ENCODE data around the gene LRRC7. TPM values are rescaled to one million over a fixed set of nuclear protein-coding genes. Genes with fewer than 3 reads are reported as not detected.
A peak's percentile ranks its signal among the peaks of the same experiment; 100 is the strongest.

Gene LRRC7
- total and polyA plus RNA-seq, 2 donors, result 0.09 to 0.21 TPM

DNA sequence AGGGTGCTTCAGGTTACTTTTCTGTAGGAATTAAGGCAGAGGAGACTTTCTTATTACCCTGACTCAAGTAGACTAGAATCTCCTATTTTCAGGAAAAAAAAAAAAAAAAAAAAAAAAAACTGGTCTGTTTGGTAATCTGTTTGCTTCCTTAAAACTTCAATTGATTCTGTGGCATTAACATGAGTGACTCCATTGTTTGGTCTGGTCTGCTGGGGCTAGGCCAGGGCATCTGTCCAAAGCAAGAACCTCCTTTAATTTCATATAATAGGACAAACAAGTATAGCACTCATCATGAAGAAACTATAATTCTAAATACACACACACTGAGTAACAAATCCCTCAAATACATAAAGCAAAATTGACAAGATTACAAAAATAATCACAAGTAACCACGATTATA lies 32.9 kb upstream of the LRRC7 start:
- Histone ChIP-seq H3K9me3 (ENCODE audit: control insufficient read depth in 2 of 2, insufficient read depth in 1 of 2, low read length in 1 of 2) (no peaks in the 10 kb centered on the region), H3K4me1 (ENCODE audit: control insufficient read depth in 2 of 2, insufficient read depth in 2 of 2, low read length in 2 of 2) (no peaks in the 10 kb centered on the region), H3K36me3 (ENCODE audit: control insufficient read depth in 2 of 2, insufficient read depth in 2 of 2, low read length in 1 of 2) (no peaks in the 10 kb centered on the region), H3K4me3 (ENCODE audit: low read length in 2 of 2) (no peak overlapping the region), H3K27me3 (ENCODE audit: control insufficient read depth in 2 of 2, insufficient read depth in 1 of 2, low read length in 1 of 2) (no peaks in the 10 kb centered on the region), H3K27ac (ENCODE audit: low read depth in 1 of 2, low read length in 1 of 2) (no peak overlapping the region)
- WGBS, result 91% methylated on average over 1 of the region's 1 CpG
- no peak for DNase-seq (ENCODE audit: low read depth in 6 of 9, low spot score in 9 of 9)

DNA sequence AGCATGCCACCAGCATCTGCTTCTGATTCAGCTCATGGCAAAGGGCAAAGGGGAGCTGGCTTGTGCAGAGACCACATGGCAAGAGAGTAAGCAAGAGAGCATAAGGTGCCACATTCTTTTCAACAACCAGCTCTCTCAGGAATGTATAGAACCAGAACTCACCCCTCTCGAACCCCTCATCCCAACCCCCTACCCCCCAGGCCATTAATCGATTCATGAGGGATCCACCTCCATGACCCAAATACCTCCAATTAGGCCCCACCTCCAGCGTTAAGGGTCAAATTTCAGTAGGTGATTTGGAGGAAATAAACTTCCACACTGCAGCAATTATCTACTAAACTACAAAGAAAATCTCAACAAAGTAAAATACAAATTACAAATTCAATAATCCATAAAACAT lies 32.2 kb upstream of the LRRC7 start:
- no peak overlapping the region for H3K27ac ChIP-seq (ENCODE audit: low read depth in 1 of 2, low read length in 1 of 2)
- no peaks in the 10 kb centered on the region for H3K36me3 ChIP-seq (ENCODE audit: control insufficient read depth in 2 of 2, insufficient read depth in 2 of 2, low read length in 1 of 2)
- H3K27me3 ChIP-seq (ENCODE audit: control insufficient read depth in 2 of 2, insufficient read depth in 1 of 2, low read length in 1 of 2), result no peaks in the 10 kb centered on the region
- no peaks in the 10 kb centered on the region for H3K4me1 ChIP-seq (ENCODE audit: control insufficient read depth in 2 of 2, insufficient read depth in 2 of 2, low read length in 2 of 2)
- WGBS, result 81% methylated on average over 3 of the region's 3 CpGs
- H3K9me3 ChIP-seq (ENCODE audit: control insufficient read depth in 2 of 2, insufficient read depth in 1 of 2, low read length in 1 of 2), result no peaks in the 10 kb centered on the region
- no peak for DNase-seq (ENCODE audit: low read depth in 6 of 9, low spot score in 9 of 9)
- no peak overlapping the region for H3K4me3 ChIP-seq (ENCODE audit: low read length in 2 of 2)

DNA sequence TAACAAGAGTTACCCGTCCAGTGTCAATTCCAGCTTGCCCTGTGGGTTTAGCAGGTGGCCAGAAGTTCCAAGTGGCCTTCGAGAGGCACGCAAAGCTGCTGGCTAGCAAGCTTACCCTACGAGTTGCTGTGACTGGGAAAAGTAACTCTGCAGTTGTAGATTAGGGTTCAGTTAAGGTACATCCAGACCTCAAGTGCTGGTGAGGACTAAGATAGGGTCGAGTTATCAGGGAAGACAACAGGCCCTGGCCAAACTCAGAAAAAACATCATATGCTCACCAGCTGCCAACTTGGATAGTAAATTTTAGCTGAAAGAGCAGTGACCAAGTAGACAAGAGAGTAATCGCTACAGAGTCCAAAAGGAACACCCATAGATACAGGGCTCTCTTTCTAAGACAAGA lies 27.7 kb upstream of the LRRC7 start:
- Histone ChIP-seq H3K27ac (ENCODE audit: low read depth in 1 of 2, low read length in 1 of 2) (no peak overlapping the region), H3K36me3 (ENCODE audit: control insufficient read depth in 2 of 2, insufficient read depth in 2 of 2, low read length in 1 of 2) (no peaks in the 10 kb centered on the region), H3K4me3 (ENCODE audit: low read length in 2 of 2) (no peak overlapping the region), H3K9me3 (ENCODE audit: control insufficient read depth in 2 of 2, insufficient read depth in 1 of 2, low read length in 1 of 2) (no peaks in the 10 kb centered on the region), H3K4me1 (ENCODE audit: control insufficient read depth in 2 of 2, insufficient read depth in 2 of 2, low read length in 2 of 2) (no peaks in the 10 kb centered on the region), H3K27me3 (ENCODE audit: control insufficient read depth in 2 of 2, insufficient read depth in 1 of 2, low read length in 1 of 2) (no peaks in the 10 kb centered on the region)
- no peak for DNase-seq (ENCODE audit: low read depth in 6 of 9, low spot score in 9 of 9)
- WGBS, result 92% methylated on average over 6 of the region's 6 CpGs

DNA sequence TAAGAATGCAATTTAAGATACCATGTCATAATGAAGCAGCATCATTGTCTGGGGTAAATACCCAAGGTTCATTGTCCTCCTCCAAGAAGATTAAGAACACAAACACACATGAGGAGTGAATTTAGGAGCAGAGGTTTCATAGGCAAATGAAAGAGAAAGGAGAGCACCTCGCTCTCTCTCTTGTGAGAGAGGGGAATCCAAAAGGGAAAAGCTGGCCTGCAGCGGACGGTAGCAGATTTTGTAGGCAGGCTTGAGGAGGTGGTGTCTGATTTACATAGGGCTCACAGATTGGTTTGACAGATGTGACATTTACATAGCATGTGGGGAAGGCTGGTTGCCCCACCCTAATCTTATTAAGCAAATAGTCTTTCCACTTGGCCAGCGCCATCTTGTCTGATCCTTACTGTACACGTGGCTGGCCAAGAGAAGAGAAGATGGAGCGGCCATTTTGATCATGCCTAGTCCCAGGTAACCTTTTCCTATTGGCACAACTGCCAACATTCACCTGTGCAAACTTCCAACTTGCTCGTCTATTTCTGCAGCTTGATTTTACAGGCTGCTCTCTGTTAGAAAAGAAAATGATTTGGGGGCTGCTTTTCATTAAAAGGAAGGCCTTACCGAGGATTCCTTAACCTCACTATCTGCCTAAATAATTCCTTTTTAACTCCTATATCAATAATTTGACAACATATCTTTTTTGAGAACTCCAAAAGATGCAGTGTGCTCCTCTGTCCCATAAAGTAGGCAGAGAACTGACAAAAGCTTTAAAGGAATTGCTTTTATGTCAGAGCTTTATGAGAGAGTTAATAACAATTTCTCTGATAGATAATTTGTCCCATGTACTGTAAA lies 16.0 kb upstream of the LRRC7 start:
- Histone ChIP-seq H3K27ac (ENCODE audit: low read depth in 1 of 2, low read length in 1 of 2) (no peak overlapping the region), H3K27me3 (ENCODE audit: control insufficient read depth in 2 of 2, insufficient read depth in 1 of 2, low read length in 1 of 2) (no peaks in the 10 kb centered on the region), H3K4me3 (ENCODE audit: low read length in 2 of 2) (no peak overlapping the region), H3K4me1 (ENCODE audit: control insufficient read depth in 2 of 2, insufficient read depth in 2 of 2, low read length in 2 of 2) (no peaks in the 10 kb centered on the region), H3K36me3 (ENCODE audit: control insufficient read depth in 2 of 2, insufficient read depth in 2 of 2, low read length in 1 of 2) (no peaks in the 10 kb centered on the region), H3K9me3 (ENCODE audit: control insufficient read depth in 2 of 2, insufficient read depth in 1 of 2, low read length in 1 of 2) (no peaks in the 10 kb centered on the region)
- DNase-seq (ENCODE audit: low read depth in 6 of 9, low spot score in 9 of 9), result no peak
- WGBS, result 92% methylated on average over 8 of the region's 8 CpGs

DNA sequence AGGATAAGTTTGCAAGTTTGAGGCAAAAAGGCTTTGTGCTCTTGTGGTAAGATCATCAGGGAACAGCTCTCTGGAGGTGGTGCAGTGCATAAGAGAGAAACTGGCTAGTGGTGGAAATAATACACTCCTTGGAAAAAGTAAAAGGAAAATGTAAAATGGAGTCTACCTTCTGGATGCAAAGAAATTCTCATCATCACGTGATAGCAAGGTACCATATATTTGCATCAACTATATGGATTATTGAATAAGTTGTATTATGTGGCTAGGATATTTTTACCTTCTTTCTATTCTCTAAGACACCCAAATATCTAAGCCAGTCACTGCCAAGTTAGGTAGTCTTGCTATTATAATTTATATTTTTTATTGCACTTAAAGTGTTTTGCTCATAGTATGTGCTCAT lies 14.0 kb upstream of the LRRC7 start:
- no peaks in the 10 kb centered on the region for H3K36me3 ChIP-seq (ENCODE audit: control insufficient read depth in 2 of 2, insufficient read depth in 2 of 2, low read length in 1 of 2)
- WGBS, result 85% methylated on average over 1 of the region's 1 CpG
- H3K4me3 ChIP-seq (ENCODE audit: low read length in 2 of 2), result no peak overlapping the region
- H3K27ac ChIP-seq (ENCODE audit: low read depth in 1 of 2, low read length in 1 of 2), result no peak overlapping the region
- H3K4me1 ChIP-seq (ENCODE audit: control insufficient read depth in 2 of 2, insufficient read depth in 2 of 2, low read length in 2 of 2), result no peaks in the 10 kb centered on the region
- no peak for DNase-seq (ENCODE audit: low read depth in 6 of 9, low spot score in 9 of 9)
- H3K9me3 ChIP-seq (ENCODE audit: control insufficient read depth in 2 of 2, insufficient read depth in 1 of 2, low read length in 1 of 2), result no peaks in the 10 kb centered on the region
- H3K27me3 ChIP-seq (ENCODE audit: control insufficient read depth in 2 of 2, insufficient read depth in 1 of 2, low read length in 1 of 2), result no peaks in the 10 kb centered on the region

DNA sequence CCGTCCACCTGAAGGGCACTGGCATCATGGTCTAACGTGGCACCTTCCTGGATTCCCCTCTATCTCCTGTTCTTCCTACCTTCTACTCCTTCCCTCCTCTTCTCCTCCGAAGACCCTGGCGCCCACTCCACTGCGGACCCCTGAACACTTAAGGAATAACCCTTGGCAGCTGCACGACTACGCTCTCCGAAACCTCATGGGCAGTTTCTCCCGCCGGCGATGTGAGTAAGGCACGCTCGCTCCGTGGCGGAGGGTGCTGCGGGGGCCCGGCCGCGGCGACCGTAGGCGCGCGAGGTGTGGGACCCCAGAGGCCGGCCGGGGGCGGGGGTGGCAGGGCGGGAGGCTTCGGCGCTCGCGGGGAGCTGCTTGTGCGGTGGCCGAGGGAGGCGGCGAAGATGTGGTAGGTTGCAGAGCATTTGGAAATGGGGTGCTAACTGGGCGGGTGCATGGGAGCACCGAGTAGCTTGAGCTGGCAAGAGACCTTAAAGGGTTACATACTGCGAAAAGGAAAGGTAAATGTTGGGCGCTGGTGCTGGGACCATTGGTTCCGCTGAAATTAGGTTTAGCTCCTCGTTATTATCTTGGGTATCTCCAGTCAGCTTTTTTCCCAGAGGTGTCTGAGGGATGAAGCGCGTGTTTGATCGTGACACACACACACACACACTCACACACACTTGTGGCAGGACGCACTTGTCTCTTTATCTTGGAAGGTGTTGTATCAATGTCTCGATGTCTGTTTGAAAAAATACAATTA lies 876 bp downstream of the LRRC7 start:
- Histone ChIP-seq H3K4me1 (ENCODE audit: control insufficient read depth in 2 of 2, insufficient read depth in 2 of 2, low read length in 2 of 2) (peaks cover 0 to 5% of the 10 kb centered on the region in 2 donors), H3K27me3 (ENCODE audit: control insufficient read depth in 2 of 2, insufficient read depth in 1 of 2, low read length in 1 of 2) (peaks cover 38 to 59% of the 10 kb centered on the region in 2 donors), H3K27ac (ENCODE audit: low read depth in 1 of 2, low read length in 1 of 2) (no peak overlapping the region), H3K36me3 (ENCODE audit: control insufficient read depth in 2 of 2, insufficient read depth in 2 of 2, low read length in 1 of 2) (no peaks in the 10 kb centered on the region), H3K4me3 (ENCODE audit: low read length in 2 of 2) (peak overlapping the region in 1 of 2 donors; percentile 31), H3K9me3 (ENCODE audit: control insufficient read depth in 2 of 2, insufficient read depth in 1 of 2, low read length in 1 of 2) (no peaks in the 10 kb centered on the region)
- DNase-seq (ENCODE audit: low read depth in 6 of 9, low spot score in 9 of 9), result no peak
- 2% methylated on average over 47 of the region's 47 CpGs for whole genome bisulfite sequencing

DNA sequence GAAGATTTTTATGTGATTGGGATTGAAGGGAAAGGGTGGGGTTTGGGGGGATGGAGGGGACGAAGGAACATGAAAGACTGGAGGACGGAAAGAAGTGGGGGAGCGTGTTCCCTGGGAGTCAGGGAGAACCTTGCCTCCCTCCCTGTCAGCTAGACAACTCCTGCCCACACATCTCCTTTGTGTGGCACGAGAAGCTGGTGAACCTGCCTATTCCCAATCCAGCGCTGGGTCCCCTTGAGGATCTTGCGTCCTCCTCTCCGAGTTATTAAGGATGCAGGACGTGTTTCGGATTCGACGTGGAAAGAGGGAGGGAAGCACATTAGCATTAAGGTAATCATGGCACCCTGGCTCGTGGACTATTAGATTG lies 1.4 kb downstream of the LRRC7 start:
- DNase-seq (ENCODE audit: low read depth in 6 of 9, low spot score in 9 of 9), result no peak
- Histone ChIP-seq H3K27ac (ENCODE audit: low read depth in 1 of 2, low read length in 1 of 2) (no peak overlapping the region), H3K4me1 (ENCODE audit: control insufficient read depth in 2 of 2, insufficient read depth in 2 of 2, low read length in 2 of 2) (peaks cover 0 to 5% of the 10 kb centered on the region in 2 donors), H3K4me3 (ENCODE audit: low read length in 2 of 2) (no peak overlapping the region), H3K27me3 (ENCODE audit: control insufficient read depth in 2 of 2, insufficient read depth in 1 of 2, low read length in 1 of 2) (peaks cover 38 to 59% of the 10 kb centered on the region in 2 donors), H3K36me3 (ENCODE audit: control insufficient read depth in 2 of 2, insufficient read depth in 2 of 2, low read length in 1 of 2) (no peaks in the 10 kb centered on the region), H3K9me3 (ENCODE audit: control insufficient read depth in 2 of 2, insufficient read depth in 1 of 2, low read length in 1 of 2) (no peaks in the 10 kb centered on the region)
- 6% methylated on average over 12 of the region's 12 CpGs for WGBS

DNA sequence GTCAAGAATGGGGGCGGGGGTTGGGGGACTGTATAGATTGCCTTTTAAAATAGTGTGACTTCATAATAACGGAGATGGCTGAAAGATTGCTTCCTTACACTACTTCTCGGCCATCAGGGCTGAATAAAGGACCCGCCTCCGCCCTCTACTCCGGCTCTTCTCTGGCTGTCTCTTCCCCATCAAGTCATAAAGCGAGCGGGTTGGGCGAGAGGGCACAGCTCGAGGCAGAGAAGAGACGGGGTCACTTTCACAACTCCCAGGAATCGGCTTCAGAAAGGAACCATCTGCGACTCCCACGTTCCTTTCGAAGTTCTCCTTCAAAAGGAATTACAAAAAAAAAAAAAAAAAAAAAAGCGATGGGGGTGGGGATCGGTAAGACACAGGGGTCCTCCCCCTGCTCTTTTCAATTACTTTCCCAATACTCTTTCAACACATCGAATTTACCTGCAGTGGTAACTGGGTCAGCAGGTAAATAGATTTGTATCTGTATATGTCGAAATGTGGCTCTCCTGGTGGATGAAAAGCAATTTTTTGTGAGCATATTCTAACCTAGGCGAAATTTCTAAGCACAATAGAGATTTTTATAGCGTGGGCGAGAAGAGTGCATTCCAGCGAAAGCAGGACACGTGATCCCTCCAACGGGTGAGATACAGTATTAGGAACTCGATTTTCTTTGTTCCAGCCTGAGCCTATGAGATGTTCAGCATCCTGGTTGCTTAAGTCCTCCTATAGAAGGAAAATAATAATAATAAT lies 2.0 kb downstream of the LRRC7 start:
- H3K36me3 ChIP-seq (ENCODE audit: control insufficient read depth in 2 of 2, insufficient read depth in 2 of 2, low read length in 1 of 2), result no peaks in the 10 kb centered on the region
- peaks cover 0 to 5% of the 10 kb centered on the region in 2 donors for H3K4me1 ChIP-seq (ENCODE audit: control insufficient read depth in 2 of 2, insufficient read depth in 2 of 2, low read length in 2 of 2)
- WGBS, result 10% methylated on average over 26 of the region's 26 CpGs
- no peak overlapping the region for H3K4me3 ChIP-seq (ENCODE audit: low read length in 2 of 2)
- no peak overlapping the region for H3K27ac ChIP-seq (ENCODE audit: low read depth in 1 of 2, low read length in 1 of 2)
- H3K9me3 ChIP-seq (ENCODE audit: control insufficient read depth in 2 of 2, insufficient read depth in 1 of 2, low read length in 1 of 2), result no peaks in the 10 kb centered on the region
- peaks cover 38 to 56% of the 10 kb centered on the region in 2 donors for H3K27me3 ChIP-seq (ENCODE audit: control insufficient read depth in 2 of 2, insufficient read depth in 1 of 2, low read length in 1 of 2)
- DNase-seq (ENCODE audit: low read depth in 6 of 9, low spot score in 9 of 9), result no peak

DNA sequence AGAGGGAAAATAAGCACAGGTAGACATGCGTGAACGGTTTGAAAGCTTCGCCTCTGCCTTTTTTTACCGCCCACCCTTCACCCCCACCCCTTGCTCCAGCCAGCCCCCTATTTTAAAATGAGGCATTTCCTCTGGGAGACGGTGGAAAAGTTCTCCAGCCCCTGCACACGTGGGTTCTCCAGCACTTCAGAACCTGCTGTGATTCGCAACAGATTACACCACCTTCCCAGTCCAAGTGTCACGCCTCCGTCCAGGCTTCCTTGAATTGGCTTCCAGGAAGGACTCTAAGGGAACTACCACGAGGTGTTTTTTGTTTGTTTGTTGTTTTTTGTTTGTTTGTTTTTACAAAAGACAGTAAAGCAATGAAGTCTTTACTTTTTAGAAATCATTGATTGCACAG lies 2.6 kb downstream of the LRRC7 start:
- Histone ChIP-seq H3K27ac (ENCODE audit: low read depth in 1 of 2, low read length in 1 of 2) (no peak overlapping the region), H3K4me3 (ENCODE audit: low read length in 2 of 2) (no peak overlapping the region), H3K9me3 (ENCODE audit: control insufficient read depth in 2 of 2, insufficient read depth in 1 of 2, low read length in 1 of 2) (no peaks in the 10 kb centered on the region), H3K4me1 (ENCODE audit: control insufficient read depth in 2 of 2, insufficient read depth in 2 of 2, low read length in 2 of 2) (peaks cover 0 to 5% of the 10 kb centered on the region in 2 donors), H3K27me3 (ENCODE audit: control insufficient read depth in 2 of 2, insufficient read depth in 1 of 2, low read length in 1 of 2) (peaks cover 38 to 56% of the 10 kb centered on the region in 2 donors), H3K36me3 (ENCODE audit: control insufficient read depth in 2 of 2, insufficient read depth in 2 of 2, low read length in 1 of 2) (no peaks in the 10 kb centered on the region)
- 59% methylated on average over 10 of the region's 10 CpGs for WGBS
- no peak for DNase-seq (ENCODE audit: low read depth in 6 of 9, low spot score in 9 of 9)

All from thymus (tissue), 11 donors.